Mesendoderm (in vitro differentiated cells): Measurements from ENCODE around the gene MAFB.

Source experiments
- DNase-seq: peaks from one replicate; pipeline ENCODE4 v3.0.0; 2013
- H2AK5ac ChIP-seq: 2 replicates; pipeline ENCODE4 v1.6.1; 2013; ENCODE audit warnings: low read length, inconsistent platforms
- H2BK120ac ChIP-seq: 2 replicates; pipeline ENCODE4 v1.6.1; 2013; ENCODE audit warnings: low read depth, mild to moderate bottlenecking, low read length, moderate library complexity, mixed read lengths
- H2BK15ac ChIP-seq: replicated peaks from 2 replicates; pipeline ENCODE4 v1.6.1; 2013; ENCODE audit warnings: low read depth, mild to moderate bottlenecking, moderate library complexity
- H2BK5ac ChIP-seq: 2 replicates; pipeline ENCODE4 v1.6.1; 2013; ENCODE audit warnings: low read length, inconsistent platforms
- H3K18ac ChIP-seq: 2 replicates; pipeline ENCODE4 v1.6.1; 2013; ENCODE audit warnings: mild to moderate bottlenecking, low read length, mixed read lengths
- H3K23ac ChIP-seq: one replicate; pipeline ENCODE4 v1.6.1; 2013; ENCODE audit warnings: low read length
- H3K27ac ChIP-seq: 2 replicates; pipeline ENCODE4 v1.5.1; 2013; ENCODE audit warnings: low read depth, mild to moderate bottlenecking, inconsistent platforms, low read length, moderate library complexity
- H3K27me3 ChIP-seq: 2 replicates; pipeline ENCODE4 v1.6.1; 2013; ENCODE audit warnings: low read length, control low read depth, mild to moderate bottlenecking, inconsistent platforms; ENCODE audit not compliant: insufficient read depth, poor library complexity
- H3K36me3 ChIP-seq: 2 replicates; pipeline ENCODE4 v1.6.1; 2013; ENCODE audit warnings: low read length, inconsistent platforms; ENCODE audit not compliant: control insufficient read depth, insufficient read depth
- H3K4ac ChIP-seq: one replicate; pipeline ENCODE4 v1.6.1; 2013; ENCODE audit warnings: low read depth, mild to moderate bottlenecking, low read length, moderate library complexity
- H3K4me1 ChIP-seq: 2 replicates; pipeline ENCODE4 v1.6.1; 2013; ENCODE audit warnings: low read depth, low read length, inconsistent platforms; ENCODE audit not compliant: control insufficient read depth
- H3K4me2 ChIP-seq: 2 replicates; pipeline ENCODE4 v1.6.1; 2013; ENCODE audit warnings: low read length
- H3K4me3 ChIP-seq: 2 replicates; pipeline ENCODE4 v1.5.1; 2013; ENCODE audit warnings: mild to moderate bottlenecking, low read length
- H3K56ac ChIP-seq: one replicate; pipeline ENCODE4 v1.6.1; 2013; ENCODE audit warnings: low read length
- H3K79me1 ChIP-seq: 2 replicates; pipeline ENCODE4 v1.6.1; 2013; ENCODE audit warnings: low read length, inconsistent platforms
- H3K79me2 ChIP-seq: 2 replicates; pipeline ENCODE4 v1.6.1; 2013; ENCODE audit warnings: mild to moderate bottlenecking, low read length; ENCODE audit not compliant: control insufficient read depth, insufficient read depth
- H3K9ac ChIP-seq: 2 replicates; pipeline ENCODE4 v1.6.1; 2013; ENCODE audit warnings: low read length, inconsistent platforms
- H4K5ac ChIP-seq: one replicate; pipeline ENCODE4 v1.6.1; 2013; ENCODE audit warnings: low read length
- H4K8ac ChIP-seq: one replicate; pipeline ENCODE4 v1.6.1; 2013; ENCODE audit warnings: low read depth, mild to moderate bottlenecking, control low read depth, low read length, moderate library complexity
- WGBS: extraction: QIAGEN DNeasy Blood & Tissue Kit; methylation state at CpG from one replicate; pipeline ENCODE4 v1.1.7; 2013; ENCODE audit warnings: low lambda C conversion rate, missing lambda C conversion rate; ENCODE audit not compliant: insufficient coverage; ENCODE audit errors: extremely low coverage; 5-methylcytosine and 5-hydroxymethylcytosine counted together

The MAFB gene

DNA sequence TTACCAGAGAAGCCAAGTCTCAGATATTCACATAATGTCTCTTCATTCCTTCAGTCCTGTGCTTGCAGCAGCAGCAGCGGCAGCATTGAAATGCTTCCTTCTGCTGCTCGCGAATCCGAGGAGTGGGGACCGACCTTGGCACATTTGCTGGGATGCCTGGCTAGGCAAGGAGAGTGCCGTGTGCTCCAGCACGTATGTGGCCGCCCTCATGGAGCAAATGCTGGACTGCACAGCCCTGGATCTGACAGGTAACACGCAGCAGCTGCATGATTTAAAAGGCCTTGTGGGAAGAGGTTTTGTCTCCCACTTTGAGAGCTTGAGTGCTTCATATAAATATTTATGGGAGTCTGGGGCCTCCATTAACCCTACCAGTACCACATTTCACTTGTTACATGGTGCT, 9.9 kb downstream of the MAFB start:
- H3K79me2 ChIP-seq, result no peaks in the 10 kb centered on the region
- H3K23ac ChIP-seq, result no peak overlapping the region
- no peak overlapping the region for H2BK15ac ChIP-seq
- H3K4me2 ChIP-seq, result no peak overlapping the region
- H3K4me1 ChIP-seq, result no peaks in the 10 kb centered on the region
- no peak overlapping the region for H2BK120ac ChIP-seq
- H3K27me3 ChIP-seq, result peaks cover 30% of the 10 kb centered on the region
- no peak overlapping the region for H3K18ac ChIP-seq
- H4K8ac ChIP-seq, result no peak overlapping the region
- no peak overlapping the region for H3K4ac ChIP-seq
- H2BK5ac ChIP-seq, result no peak overlapping the region
- no peak overlapping the region for H4K5ac ChIP-seq
- no peak overlapping the region for H3K4me3 ChIP-seq
- H3K36me3 ChIP-seq, result no peaks in the 10 kb centered on the region
- H3K79me1 ChIP-seq, result no peaks in the 10 kb centered on the region
- WGBS, result no CpG with 5 or more reads among the region's 9 CpGs
- H3K56ac ChIP-seq, result no peak overlapping the region
- DNase-seq, result no peak
- H3K9ac ChIP-seq, result no peak overlapping the region
- no peak overlapping the region for H2AK5ac ChIP-seq
- H3K27ac ChIP-seq, result no peak overlapping the region

DNA sequence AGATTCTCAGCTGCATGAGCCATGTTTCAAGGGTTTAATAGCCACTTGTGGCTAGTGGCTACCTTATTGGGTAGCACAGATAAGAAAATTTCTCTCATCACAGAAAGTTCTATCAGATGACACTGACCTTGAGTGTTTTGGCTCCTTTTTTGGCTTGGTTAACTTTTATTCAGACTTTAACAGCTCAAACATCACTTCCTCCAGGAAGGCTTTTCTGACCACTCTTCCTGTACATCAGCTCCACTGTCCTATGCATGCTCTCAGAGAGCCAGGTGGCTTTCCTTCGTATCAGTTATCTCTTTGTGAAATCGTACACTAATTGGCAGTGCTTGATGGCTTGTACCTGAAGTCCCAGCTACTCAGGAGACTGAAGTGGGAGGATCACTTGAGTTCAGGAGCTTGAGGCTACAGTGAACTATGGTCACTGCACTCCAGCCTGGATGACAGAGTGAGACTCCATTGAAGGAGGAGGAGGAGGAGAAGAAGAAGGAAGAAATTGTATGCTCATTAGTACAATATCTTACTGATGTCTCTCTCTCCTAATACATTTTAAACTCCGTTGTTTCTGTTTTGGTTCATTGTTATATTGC, 10.7 kb downstream of the MAFB start:
- Histone ChIP-seq H3K27ac (no peak overlapping the region), H3K4me1 (peaks cover 3% of the 10 kb centered on the region), H2BK15ac (no peak overlapping the region), H3K56ac (no peak overlapping the region), H3K9ac (no peak overlapping the region), H3K4me2 (no peak overlapping the region), H2AK5ac (no peak overlapping the region), H2BK120ac (no peak overlapping the region), H3K36me3 (no peaks in the 10 kb centered on the region), H3K79me1 (no peaks in the 10 kb centered on the region), H3K23ac (no peak overlapping the region), H3K4me3 (no peak overlapping the region), H3K18ac (no peak overlapping the region), H3K27me3 (peaks cover 24% of the 10 kb centered on the region), H4K8ac (no peak overlapping the region), H3K4ac (no peak overlapping the region), H2BK5ac (no peak overlapping the region), H3K79me2 (no peaks in the 10 kb centered on the region), H4K5ac (no peak overlapping the region)
- DNase-seq, result no peak
- no CpG with 5 or more reads among the region's 3 CpGs for WGBS

DNA sequence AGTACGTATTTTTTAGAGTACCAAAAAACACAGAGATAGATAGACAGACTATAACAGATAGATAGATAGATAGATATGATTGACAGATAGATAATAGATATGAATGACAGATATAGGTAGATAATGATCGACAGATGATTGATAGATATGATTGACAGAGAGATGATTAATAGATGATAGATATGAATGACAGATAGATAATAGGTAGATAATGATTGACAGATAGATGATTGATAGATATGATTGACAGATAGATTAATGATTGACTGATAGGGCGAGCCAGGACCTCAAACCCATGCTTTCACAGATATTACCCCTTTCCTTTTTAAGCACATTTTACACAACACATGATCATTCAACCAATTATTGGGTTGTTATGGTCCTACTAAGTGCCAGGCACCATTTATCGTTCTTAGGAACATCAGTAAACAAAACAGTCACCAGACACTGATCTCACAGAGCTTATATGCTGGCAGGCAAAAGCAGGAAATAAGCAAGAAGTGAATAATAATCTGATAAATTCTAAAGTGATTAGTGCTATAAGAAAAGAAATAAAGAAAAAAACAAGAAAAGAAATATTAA, 11.6 kb downstream of the MAFB start:
- no peaks in the 10 kb centered on the region for H3K79me2 ChIP-seq

DNA sequence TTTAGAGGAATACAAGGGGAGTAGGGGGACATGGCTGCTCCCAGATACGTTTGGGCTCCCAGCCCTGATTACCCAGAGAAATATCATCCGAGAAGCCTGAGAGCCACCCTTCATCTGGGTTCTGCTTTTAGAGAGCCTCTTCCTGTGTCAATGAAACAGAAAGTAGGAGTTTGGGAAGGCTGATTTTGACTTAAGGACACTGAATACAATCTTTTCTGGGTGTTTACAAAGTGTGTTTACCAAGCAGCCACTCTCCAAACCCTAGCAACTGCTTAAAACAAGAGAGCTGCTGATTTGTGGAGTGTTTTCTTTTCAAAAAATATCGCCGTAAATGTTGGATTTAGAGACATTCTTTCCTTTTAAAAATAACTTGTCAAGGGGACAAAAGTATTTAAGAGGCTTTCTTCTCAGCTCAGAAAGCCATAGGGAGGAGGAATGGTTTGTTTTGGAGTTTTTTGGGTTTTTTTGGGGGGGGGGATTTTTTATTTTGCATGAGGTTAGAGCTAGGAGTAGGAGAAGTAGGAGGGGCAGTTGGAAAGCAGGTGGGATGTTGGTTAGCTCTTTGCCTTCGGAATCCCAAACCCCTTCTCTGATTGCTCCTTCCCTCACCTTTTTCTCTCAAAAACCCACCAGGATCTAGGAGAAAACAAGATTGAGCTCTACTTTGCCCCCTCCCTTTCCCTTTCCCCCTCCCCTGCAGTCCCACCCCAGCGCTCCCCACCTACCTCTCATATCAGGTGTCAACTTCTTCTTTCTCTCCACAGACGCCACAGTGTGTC, 12.4 kb downstream of the MAFB start:
- Histone ChIP-seq H3K27ac (no peak overlapping the region), H2BK15ac (no peak overlapping the region), H3K79me1 (no peaks in the 10 kb centered on the region), H2BK120ac (no peak overlapping the region), H4K8ac (no peak overlapping the region), H3K4me1 (peaks cover 6% of the 10 kb centered on the region), H3K4me3 (no peak overlapping the region), H3K36me3 (no peaks in the 10 kb centered on the region), H3K56ac (no peak overlapping the region), H3K9ac (no peak overlapping the region), H3K27me3 (peaks cover 7% of the 10 kb centered on the region), H2BK5ac (no peak overlapping the region), H3K23ac (no peak overlapping the region), H2AK5ac (no peak overlapping the region), H4K5ac (no peak overlapping the region), H3K4ac (no peak overlapping the region), H3K18ac (no peak overlapping the region), H3K79me2 (no peaks in the 10 kb centered on the region), H3K4me2 (no peak overlapping the region)
- DNase-seq, result no peak
- no CpG with 5 or more reads among the region's 7 CpGs for WGBS

More for the DNA sequence above, 11.6 kb downstream of the MAFB start:
- Histone ChIP-seq H3K56ac (no peak overlapping the region), H3K4me2 (no peak overlapping the region), H3K4me1 (peaks cover 6% of the 10 kb centered on the region), H3K4me3 (no peak overlapping the region), H2BK15ac (no peak overlapping the region), H4K8ac (no peak overlapping the region), H3K27ac (no peak overlapping the region), H4K5ac (no peak overlapping the region), H3K18ac (no peak overlapping the region), H3K27me3 (peaks cover 14% of the 10 kb centered on the region), H2BK120ac (no peak overlapping the region), H3K79me1 (no peaks in the 10 kb centered on the region), H2AK5ac (no peak overlapping the region), H2BK5ac (no peak overlapping the region), H3K23ac (no peak overlapping the region), H3K36me3 (no peaks in the 10 kb centered on the region), H3K4ac (no peak overlapping the region), H3K9ac (no peak overlapping the region)
- 100% methylated on average over 1 of the region's 4 CpGs for WGBS
- no peak for DNase-seq

DNA sequence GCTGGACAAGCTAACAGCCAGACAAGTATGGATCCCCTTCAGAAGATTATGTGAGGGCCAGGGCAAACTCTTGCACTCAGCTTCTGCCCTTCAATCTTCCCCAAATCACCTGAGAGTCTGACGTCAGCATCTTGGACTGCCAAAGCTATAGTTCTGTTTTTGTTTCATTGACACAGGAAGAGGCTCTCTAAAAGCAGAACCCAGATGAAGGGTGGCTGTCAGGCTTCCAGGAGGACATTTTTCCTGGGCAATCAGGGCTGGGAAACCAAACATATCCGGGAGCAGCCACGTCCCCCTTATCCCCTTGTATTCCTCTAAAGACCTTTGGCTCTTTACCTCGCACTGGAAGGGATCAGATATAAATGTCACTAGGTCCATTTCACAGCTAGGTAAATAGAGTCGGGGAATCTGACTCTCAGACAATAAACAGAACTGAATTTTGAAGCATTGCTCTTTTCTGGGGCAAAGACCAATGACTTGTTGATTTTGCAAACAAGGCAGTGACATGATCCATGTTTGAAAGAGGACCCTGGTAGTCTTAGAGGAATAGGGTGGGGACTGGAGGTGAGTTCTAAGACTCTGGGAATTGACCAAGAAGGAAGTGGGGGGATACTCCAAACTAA, 13.3 kb downstream of the MAFB start:
- no CpG with 5 or more reads among the region's 5 CpGs for WGBS

More for the DNA sequence above, 13.3 kb downstream of the MAFB start:
- H3K4me1 ChIP-seq, result peaks cover 6% of the 10 kb centered on the region
- DNase-seq, result no peak
- H3K18ac ChIP-seq, result no peak overlapping the region
- H2AK5ac ChIP-seq, result no peak overlapping the region
- H3K23ac ChIP-seq, result no peak overlapping the region
- H4K5ac ChIP-seq, result no peak overlapping the region
- no peak overlapping the region for H4K8ac ChIP-seq
- no peak overlapping the region for H2BK5ac ChIP-seq
- H2BK15ac ChIP-seq, result no peak overlapping the region
- H3K4ac ChIP-seq, result no peak overlapping the region
- H2BK120ac ChIP-seq, result no peak overlapping the region
- no peak overlapping the region for H3K4me2 ChIP-seq
- H3K79me2 ChIP-seq, result no peaks in the 10 kb centered on the region
- H3K36me3 ChIP-seq, result no peaks in the 10 kb centered on the region
- no peaks in the 10 kb centered on the region for H3K79me1 ChIP-seq
- no peak overlapping the region for H3K27ac ChIP-seq
- no peak overlapping the region for H3K56ac ChIP-seq
- H3K27me3 ChIP-seq, result peaks cover 2% of the 10 kb centered on the region
- no peak overlapping the region for H3K9ac ChIP-seq
- H3K4me3 ChIP-seq, result no peak overlapping the region
